Naive thymus-derived CD4-positive, alpha-beta T cell (primary cell): Measurements from ENCODE around the gene TMEM181. TPM values are rescaled to one million over a fixed set of nuclear protein-coding genes. Genes with fewer than 3 reads are reported as not detected.

ENCODE experiments used
- microRNA-seq: library from miRNA; unstranded; fragments of <30 nt; microRNA quantifications from one replicate; pipeline ENCODE4 v1.2.0, GENCODE V29; 2022; ENCODE audit warnings: borderline microRNAs expressed
- polyA plus RNA-seq, 2 donors: library from polyadenylated mRNA; unstranded; fragments of 300-500 nt; fragmentation: Illumina TruSeq; gene quantifications; one replicate each; pipeline ENCODE4 v1.2.3, GENCODE V29; 2021
- total RNA-seq, 6 experiments: library from RNA in 5 of 6; stranded (reverse) in 5 of 6; gene quantifications; 1 replicate in 5 of 6; 2 replicates in 1 of 6; pipeline ENCODE4 v1.2.3 and lab custom pipeline; 2021 to 2026

Gene TMEM181
- total and polyA plus RNA-seq, 7 experiments from 2014 or later, result 1.9 to 17.2 (median 15.7) TPM

Small RNAs within 50 kb of the gene (microRNA-seq; reads per million reads assigned to microRNA genes)
- gene MIR7161, result not detected

Other genes starting within 250 kb of the TMEM181 start
- 10 to 100 TPM; 37.2 to 79.0 (median 65.3) TPM for gene TULP4, start 247.6 kb upstream of the TMEM181 start, total RNA-seq
- gene TULP4, start 247.6 kb upstream of the TMEM181 start, polyA plus RNA-seq, result 10 to 100 TPM; 33.3 to 34.9 TPM
- 100 to 1,000 TPM in 2 of 5 experiments, 10 to 100 TPM in 3; 66.4 to 122 (median 75.9) TPM for gene DYNLT1, start 84.7 kb downstream of the TMEM181 start, total RNA-seq
- 10 to 100 TPM; 81.6 to 95.6 TPM for gene DYNLT1, start 84.7 kb downstream of the TMEM181 start, polyA plus RNA-seq
- gene SYTL3, start 90.0 kb downstream of the TMEM181 start, total RNA-seq, result 10 to 100 TPM; 25.8 to 67.0 (median 31.1) TPM
- gene SYTL3, start 90.0 kb downstream of the TMEM181 start, polyA plus RNA-seq, result 10 to 100 TPM; 13.4 to 27.3 TPM